IPS-18a (cell line): ENCODE measurements around the gene TMEM121.

Experiments used
- H3K27ac ChIP-seq: one replicate; pipeline ENCODE4 v1.5.1; 2013; ENCODE audit warnings: low read length
- H3K27me3 ChIP-seq: one replicate; pipeline ENCODE4 v1.6.1; 2013; ENCODE audit warnings: mild to moderate bottlenecking, low read length; ENCODE audit not compliant: control insufficient read depth, insufficient read depth
- H3K36me3 ChIP-seq: one replicate; pipeline ENCODE4 v1.6.1; 2013; ENCODE audit warnings: low read depth, low read length; ENCODE audit not compliant: control insufficient read depth
- H3K4me1 ChIP-seq: one replicate; pipeline ENCODE4 v1.6.1; 2013; ENCODE audit warnings: low read depth, low read length; ENCODE audit not compliant: control insufficient read depth
- H3K4me3 ChIP-seq: one replicate; pipeline ENCODE4 v1.5.1; 2013; ENCODE audit warnings: low read length
- H3K9ac ChIP-seq: one replicate; pipeline ENCODE4 v1.6.1; 2013; ENCODE audit warnings: mild to moderate bottlenecking, low read length, moderate library complexity
- H3K9me3 ChIP-seq: one replicate; pipeline ENCODE4 v1.6.1; 2013; ENCODE audit warnings: low read depth, low read length; ENCODE audit not compliant: control insufficient read depth

Gene TMEM121

GRCh38 chr14:105489542-105490266 is 36.7 kb upstream of the TMEM121 start:
- H3K9ac ChIP-seq = no peak overlapping the region
- peaks cover 50% of the 10 kb centered on the region for H3K27me3 ChIP-seq
- H3K36me3 ChIP-seq = no peaks in the 10 kb centered on the region

GRCh38 chr14:105490267-105490571 is 36.2 kb upstream of the TMEM121 start:
- no peak overlapping the region for H3K27ac ChIP-seq
- no peaks in the 10 kb centered on the region for H3K36me3 ChIP-seq
- peaks cover 44% of the 10 kb centered on the region for H3K27me3 ChIP-seq
- H3K9ac ChIP-seq = peak overlapping the region; percentile 38
- H3K4me1 ChIP-seq = peaks cover 4% of the 10 kb centered on the region
- peak overlapping the region; percentile 51 for H3K4me3 ChIP-seq
- no peaks in the 10 kb centered on the region for H3K9me3 ChIP-seq

More at GRCh38 chr14:105489542-105490266, 36.7 kb upstream of the TMEM121 start:
- H3K4me1 ChIP-seq = peaks cover 4% of the 10 kb centered on the region
- no peaks in the 10 kb centered on the region for H3K9me3 ChIP-seq
- no peak overlapping the region for H3K27ac ChIP-seq
- H3K4me3 ChIP-seq = peak overlapping the region; percentile 51

DNA sequence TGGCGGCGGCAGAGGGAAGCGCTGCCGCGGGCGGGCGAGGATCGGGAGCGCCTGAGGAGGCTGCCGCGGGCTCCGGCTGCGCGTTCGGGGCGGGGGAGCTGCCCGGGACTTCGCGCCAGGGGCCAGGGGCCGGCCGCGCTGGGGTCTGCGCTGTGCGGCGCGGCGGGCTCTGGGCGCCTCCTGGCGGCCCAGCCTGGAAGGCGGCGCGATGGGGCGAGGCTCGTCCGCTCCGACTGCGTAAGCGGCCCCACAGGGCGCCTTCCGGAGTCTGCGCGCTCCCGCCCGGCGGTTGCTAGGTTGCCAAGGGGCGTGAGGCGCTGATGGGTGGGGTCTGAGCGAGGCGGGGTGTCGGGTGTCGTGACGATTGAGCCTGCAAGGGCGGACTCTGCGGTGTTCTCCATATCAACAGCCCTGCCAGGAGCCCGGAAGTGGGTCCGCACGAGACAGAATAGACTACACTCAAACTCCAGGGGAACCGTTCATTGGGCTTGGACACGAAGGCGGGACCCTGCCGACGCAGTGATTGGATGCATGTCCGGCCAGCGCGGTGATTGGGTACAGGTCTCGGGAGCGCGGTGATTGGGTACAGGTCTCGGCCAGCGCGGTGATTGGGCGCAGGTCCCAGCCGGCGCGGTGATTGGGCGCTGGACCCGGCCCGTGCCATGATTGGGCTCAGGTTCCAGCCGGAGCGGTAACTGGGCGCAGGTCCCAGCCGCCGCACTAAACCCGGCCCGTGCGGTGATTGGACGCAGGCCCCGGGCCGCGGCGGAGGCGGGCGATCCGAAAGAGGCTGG is 35.6 kb upstream of the TMEM121 start, which contains the start of gene TEDC1:
Gene TEDC1 (plus strand): TSS at position 675 of the 794 bp plus-strand sequence. CDS start 130 bp downstream, outside the sequence.
- H3K9ac ChIP-seq = peak within 1 kb of the TSS; percentile 74
- peaks cover 4% of the 10 kb centered on the region for H3K4me1 ChIP-seq
- H3K27me3 ChIP-seq = peaks cover 39% of the 10 kb centered on the region
- H3K9me3 ChIP-seq = no peaks in the 10 kb centered on the region
- H3K4me3 ChIP-seq = peak within 1 kb of the TSS; percentile 76
- no peaks in the 10 kb centered on the region for H3K36me3 ChIP-seq
- H3K27ac ChIP-seq = peak within 1 kb of the TSS; percentile 53

- Histone ChIP-seq H3K4me1 (peaks cover 4% of the 10 kb centered on the region), H3K4me3 (peak overlapping the region; percentile 76), H3K27ac (peak overlapping the region; percentile 53), H3K9me3 (no peaks in the 10 kb centered on the region), H3K27me3 (peaks cover 32% of the 10 kb centered on the region), H3K36me3 (no peaks in the 10 kb centered on the region), H3K9ac (peak overlapping the region; percentile 74)
Measured at GRCh38 chr14:105491366-105491973, 34.9 kb upstream of the TMEM121 start.

GRCh38 chr14:105492031-105492970 is 34.1 kb upstream of the TMEM121 start:
- H3K27ac ChIP-seq = no peak overlapping the region
- no peaks in the 10 kb centered on the region for H3K36me3 ChIP-seq
- peaks cover 24% of the 10 kb centered on the region for H3K27me3 ChIP-seq
- H3K4me1 ChIP-seq = peaks cover 4% of the 10 kb centered on the region
- H3K4me3 ChIP-seq = peak overlapping the region; percentile 76
- no peaks in the 10 kb centered on the region for H3K9me3 ChIP-seq
- no peak overlapping the region for H3K9ac ChIP-seq

DNA sequence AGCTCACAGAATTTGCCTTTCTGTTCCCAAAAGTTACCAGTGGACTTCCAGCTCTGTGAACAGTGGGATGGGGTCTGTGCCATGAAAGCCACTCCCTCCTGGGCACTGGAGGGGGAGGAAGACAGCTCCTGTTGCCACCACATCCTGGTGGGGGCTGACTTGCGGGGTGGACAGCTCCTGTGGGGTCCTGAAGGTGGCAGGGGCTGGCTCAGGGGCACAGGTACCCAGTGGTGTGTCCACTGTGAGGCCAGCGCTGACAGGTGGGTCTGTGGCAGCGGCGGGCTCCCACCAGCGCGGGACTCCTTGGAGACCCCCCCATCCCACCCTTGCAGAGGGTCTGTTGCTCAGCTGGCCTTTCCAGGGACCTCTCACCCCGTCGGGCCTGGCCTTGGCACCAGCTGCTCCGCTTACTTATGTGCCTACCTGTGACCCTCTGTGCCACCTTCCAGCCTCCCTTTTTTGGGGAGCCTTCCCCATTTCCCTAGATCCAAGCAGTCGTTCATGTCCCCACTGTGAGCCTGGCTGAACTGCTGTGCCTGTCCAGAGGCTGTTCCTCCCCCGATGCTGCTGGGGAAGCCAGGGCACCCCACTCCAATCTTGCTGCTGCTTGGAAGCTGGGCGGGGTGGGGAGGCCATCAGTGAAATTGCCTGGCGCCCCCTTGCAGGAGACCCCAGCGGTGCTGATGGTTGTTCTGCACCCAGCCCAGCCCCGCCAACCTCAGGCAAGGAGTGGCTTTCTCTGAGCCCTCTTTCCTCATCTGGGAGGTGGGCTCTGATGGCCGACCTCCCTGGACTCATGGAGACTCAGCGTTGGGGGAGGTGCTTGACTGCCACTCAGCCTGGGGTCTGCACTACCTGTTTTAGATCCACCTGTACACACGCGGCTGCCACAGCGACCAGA is 33.2 kb upstream of the TMEM121 start:
- Histone ChIP-seq H3K4me3 (no peak overlapping the region), H3K27ac (no peak overlapping the region), H3K36me3 (no peaks in the 10 kb centered on the region), H3K27me3 (peaks cover 14% of the 10 kb centered on the region), H3K9ac (no peak overlapping the region), H3K4me1 (peaks cover 4% of the 10 kb centered on the region), H3K9me3 (no peaks in the 10 kb centered on the region)

- peaks cover 4% of the 10 kb centered on the region for H3K4me1 ChIP-seq
- no peak overlapping the region for H3K9ac ChIP-seq
- no peak overlapping the region for H3K27ac ChIP-seq
- H3K27me3 ChIP-seq = peaks cover 6% of the 10 kb centered on the region
- H3K9me3 ChIP-seq = no peaks in the 10 kb centered on the region
- no peaks in the 10 kb centered on the region for H3K36me3 ChIP-seq
- no peak overlapping the region for H3K4me3 ChIP-seq
Measured at GRCh38 chr14:105493921-105494605, 32.3 kb upstream of the TMEM121 start.

DNA sequence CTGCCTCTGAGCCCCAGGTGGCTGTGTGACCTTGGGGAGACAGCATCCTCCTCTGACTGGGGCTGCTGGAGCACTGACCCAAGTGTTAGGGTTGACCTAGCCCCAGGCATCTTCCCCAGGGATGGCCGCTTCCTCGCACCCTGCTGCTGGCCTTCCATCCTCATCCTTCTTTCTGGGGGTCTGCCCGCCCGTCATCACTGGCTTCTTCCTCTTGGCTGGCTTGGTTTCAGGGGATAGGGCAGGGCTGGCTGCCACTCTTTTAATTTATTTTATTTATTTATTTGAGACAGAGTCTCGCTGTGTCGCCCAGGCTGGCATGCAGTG is 31.8 kb upstream of the TMEM121 start:
- H3K36me3 ChIP-seq = no peaks in the 10 kb centered on the region
- H3K27ac ChIP-seq = no peak overlapping the region
- no peaks in the 10 kb centered on the region for H3K4me1 ChIP-seq

DNA sequence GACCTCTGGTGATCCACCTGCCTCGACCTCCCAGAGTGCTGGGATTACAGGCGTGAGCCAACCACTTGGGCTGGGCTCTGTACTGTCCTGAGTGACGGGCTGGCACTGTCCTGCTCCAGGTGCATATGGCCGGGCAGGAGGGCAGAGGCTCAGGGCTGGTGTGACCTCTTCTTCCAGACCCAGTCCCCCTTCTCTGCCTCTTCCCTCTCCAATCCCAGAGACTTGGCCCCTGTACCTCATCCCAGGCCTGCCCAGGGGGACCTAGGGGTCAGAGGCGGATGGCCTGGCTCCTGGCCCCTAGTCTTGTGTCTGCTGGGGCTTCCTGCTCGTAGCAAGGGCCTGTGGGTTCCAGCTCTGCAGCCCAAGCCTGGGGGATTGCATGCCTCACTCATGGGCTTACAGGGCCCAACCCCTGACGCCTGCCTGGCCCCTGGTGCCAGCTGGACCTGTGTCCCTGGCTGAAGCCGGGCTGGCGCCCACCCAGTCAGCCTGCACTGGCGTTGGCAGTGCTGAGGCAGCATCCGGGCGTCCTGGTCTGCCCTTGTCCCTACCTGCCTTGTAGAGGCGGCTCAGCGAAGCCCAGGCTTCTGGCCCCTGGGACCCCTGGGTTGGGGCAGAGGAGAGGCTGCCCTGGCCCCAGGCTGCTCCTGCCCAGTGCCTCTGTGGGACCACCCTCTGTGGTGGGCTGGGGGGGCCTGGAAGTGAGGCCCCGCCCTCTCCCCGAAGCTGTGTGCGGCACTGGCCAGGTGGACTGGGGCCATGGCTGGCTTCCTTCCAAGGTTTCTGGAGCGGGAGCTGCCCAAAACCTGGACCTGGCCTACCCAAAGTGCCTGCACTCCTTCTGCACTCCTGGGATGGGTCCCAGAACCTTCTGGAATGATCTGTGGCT is 31.0 kb upstream of the TMEM121 start:
- no peaks in the 10 kb centered on the region for H3K36me3 ChIP-seq
- no peak overlapping the region for H3K9ac ChIP-seq
- no peaks in the 10 kb centered on the region for H3K27me3 ChIP-seq
- no peak overlapping the region for H3K27ac ChIP-seq
- no peaks in the 10 kb centered on the region for H3K4me1 ChIP-seq
- no peak overlapping the region for H3K4me3 ChIP-seq
- no peaks in the 10 kb centered on the region for H3K9me3 ChIP-seq

More for the DNA sequence above, 31.8 kb upstream of the TMEM121 start:
- Histone ChIP-seq H3K9ac (no peak overlapping the region), H3K4me3 (no peak overlapping the region), H3K9me3 (no peaks in the 10 kb centered on the region), H3K27me3 (peaks cover under 1% of the 10 kb centered on the region)
